GM12892 (cell line): ENCODE data around the gene VAMP4.
"Not testable (repeated sequence)": the region's sequence is repeated elsewhere in the genome, so short reads cannot be mapped to it uniquely, and the experiment has no call there.

Source experiments
- DNase-seq: peaks from one replicate; pipeline ENCODE4 v3.0.0; 2011; ENCODE audit not compliant: insufficient read length
- FAIRE-seq: peaks from 2 replicates; lab custom pipeline; 2011; peaks lifted over from hg19 to GRCh38; lab: Jason Lieb, UNC
- POLR2A ChIP-seq: IDR thresholded peaks from 2 replicates; pipeline ENCODE4 v1.6.1; 2011; ENCODE audit warnings: low read depth, low read length, control low read depth
- POLR2AphosphoS5 ChIP-seq: IDR thresholded peaks from 2 replicates; pipeline ENCODE4 v1.6.1; 2011; ENCODE audit warnings: low read depth, low read length, control low read depth
- TAF1 ChIP-seq: IDR thresholded peaks from 2 replicates; pipeline ENCODE4 v1.6.1; 2011; ENCODE audit warnings: low read depth, mild to moderate bottlenecking, control low read depth, low read length, borderline replicate concordance

VAMP4 gene

GRCh38 chr1:171674431-171675405, 67.1 kb downstream of the VAMP4 start:
- FAIRE-seq (no peak), DNase-seq (no peak)
- no peak for TF ChIP-seq TAF1
- TF ChIP-seq POLR2A: no peak
- no peak for TF ChIP-seq POLR2AphosphoS5

DNA sequence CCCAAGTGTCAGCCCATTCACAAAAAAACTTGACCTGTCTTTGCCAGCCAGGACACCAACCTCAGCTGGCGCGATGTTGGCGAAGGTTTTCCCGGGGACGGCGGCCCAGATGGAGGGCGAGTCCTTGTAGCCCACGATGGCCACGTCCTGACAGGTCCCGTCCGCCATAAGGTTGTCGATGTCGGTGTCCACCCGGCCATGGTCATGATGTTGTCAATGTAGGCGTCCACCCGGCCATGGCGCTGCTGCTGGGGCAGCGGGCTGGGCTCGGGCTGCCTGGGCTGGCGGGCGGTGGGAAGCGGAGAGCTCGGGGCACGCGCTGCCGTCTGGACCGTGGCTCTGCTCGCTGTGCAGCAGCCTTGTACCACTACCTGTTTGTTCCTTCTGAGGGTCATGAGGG, 71.1 kb downstream of the VAMP4 start:
- TF ChIP-seq POLR2A (no peak), POLR2AphosphoS5 (no peak), TAF1 (no peak)
- DNase-seq (no peak), FAIRE-seq (no peak)

- FAIRE-seq (no peak), DNase-seq (no peak)
- TF ChIP-seq POLR2A (no peak), POLR2AphosphoS5 (no peak), TAF1 (no peak)
Measured at GRCh38 chr1:171668372-171668771, 73.5 kb downstream of the VAMP4 start.

- no peak for FAIRE-seq
- TF ChIP-seq TAF1: no peak
- no peak for TF ChIP-seq POLR2A
Measured at GRCh38 chr1:171666114-171666769, 75.6 kb downstream of the VAMP4 start.

GRCh38 chr1:171664976-171665375, 76.9 kb downstream of the VAMP4 start:
- TF ChIP-seq POLR2A (no peak), TAF1 (no peak), POLR2AphosphoS5 (no peak)
- FAIRE-seq (no peak), DNase-seq (no peak)

More at GRCh38 chr1:171666114-171666769, 75.6 kb downstream of the VAMP4 start:
- no peak for DNase-seq

DNA sequence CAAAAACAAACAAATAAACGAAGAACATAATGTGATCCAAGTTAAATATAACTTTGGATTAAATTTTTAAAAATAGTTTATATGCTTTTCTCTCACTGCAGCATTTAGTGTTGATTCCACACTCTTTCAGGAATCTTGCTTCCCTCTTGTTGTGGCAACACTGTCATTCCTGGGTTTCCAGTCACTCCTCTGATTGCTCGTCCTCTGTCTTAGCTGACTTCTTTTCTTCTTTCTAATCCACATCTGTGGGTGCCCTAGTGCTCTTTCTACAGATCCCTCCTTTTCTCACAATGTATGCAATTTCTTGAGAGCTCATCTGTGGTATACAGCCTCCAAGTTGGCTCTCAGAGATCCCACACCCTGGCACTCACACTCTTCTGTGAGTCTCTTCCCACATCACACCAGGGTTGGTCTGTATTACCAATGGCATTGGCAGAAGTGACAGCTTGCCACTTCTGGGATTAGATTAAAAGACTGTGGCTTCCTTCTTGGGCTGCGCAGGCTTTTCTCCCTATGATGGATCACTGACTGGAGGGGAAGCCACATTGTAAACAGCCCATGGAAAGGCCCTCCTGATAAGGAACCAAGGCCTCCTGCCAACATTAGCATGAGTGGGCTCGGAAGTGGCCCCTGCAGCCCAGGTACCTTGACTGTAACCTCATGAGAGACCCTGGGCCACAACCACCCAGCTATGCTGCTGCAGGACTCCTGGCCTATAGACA, 77.8 kb downstream of the VAMP4 start:
- FAIRE-seq: no peak
- DNase-seq: no peak
- TF ChIP-seq POLR2AphosphoS5 (no peak), POLR2A (no peak)

DNA sequence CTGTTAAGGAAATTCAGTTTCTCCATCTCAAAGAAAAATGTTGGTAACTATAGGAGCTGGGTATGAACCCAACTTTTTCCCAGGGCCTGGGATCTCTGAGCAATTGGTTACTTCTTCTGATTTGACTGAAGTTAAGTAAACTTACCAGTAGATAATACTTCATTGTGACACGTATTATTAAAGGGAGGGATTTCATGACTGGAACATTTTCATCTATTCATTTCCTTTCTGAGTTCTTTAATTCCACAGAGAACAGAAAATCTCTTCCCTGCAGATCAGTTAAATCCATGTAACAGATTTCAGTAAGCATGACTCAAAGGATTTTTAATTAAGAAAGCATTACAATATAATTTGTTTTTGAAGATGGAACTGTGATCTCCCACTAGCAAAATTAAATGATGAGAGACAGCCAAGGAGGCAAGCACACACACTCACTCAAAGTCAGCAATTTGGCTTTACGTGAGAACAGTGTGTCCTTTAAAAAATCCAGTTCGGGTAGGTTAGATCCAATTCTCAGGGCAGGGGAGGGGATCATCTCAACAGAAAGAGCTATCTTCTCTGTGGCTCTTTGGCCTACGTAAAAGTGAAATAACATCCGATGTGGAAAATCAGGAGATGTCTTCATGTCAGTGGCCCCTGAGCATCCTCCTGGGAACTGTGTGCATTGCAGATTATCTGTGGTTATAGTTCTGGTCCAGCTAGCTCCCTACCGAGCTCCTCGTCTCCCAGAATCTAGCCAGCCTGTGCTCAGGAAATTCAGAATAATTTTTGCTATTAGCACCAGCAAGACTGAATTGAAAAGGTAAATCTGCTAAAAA, 78.6 kb downstream of the VAMP4 start:
- DNase-seq (no peak), FAIRE-seq (no peak)
- TF ChIP-seq POLR2A: no peak
- no peak for TF ChIP-seq TAF1
- no peak for TF ChIP-seq POLR2AphosphoS5

GRCh38 chr1:171661076-171661650, 80.7 kb downstream of the VAMP4 start:
- DNase-seq (no peak), FAIRE-seq (no peak)
- TF ChIP-seq TAF1 (no peak), POLR2A (no peak), POLR2AphosphoS5 (no peak)

- not testable (repeated sequence) for DNase-seq, FAIRE-seq
Measured at GRCh38 chr1:171656206-171656605, 85.7 kb downstream of the VAMP4 start.

- no peak for TF ChIP-seq POLR2A
- TF ChIP-seq TAF1: no peak
- no peak for TF ChIP-seq POLR2AphosphoS5
- no peak for DNase-seq
- no peak for FAIRE-seq
Measured at GRCh38 chr1:171655746-171656116, 86.1 kb downstream of the VAMP4 start.

- peak; percentile 39 for DNase-seq
- peak; percentile 30 for FAIRE-seq
- TF ChIP-seq POLR2A (no peak), TAF1 (no peak), POLR2AphosphoS5 (no peak)
Measured at GRCh38 chr1:171654942-171655745, 86.7 kb downstream of the VAMP4 start.
